HepG2 (cell line): ENCODE measurements around the gene NRG2. TPM values are rescaled to one million over a fixed set of nuclear protein-coding genes. Genes with fewer than 3 reads are reported as not detected.

Experiments used
- ATAC-seq: fragments of 200-7000 bp; cut with Tn5 transposase; 3 replicates; pipeline ENCODE4 v1.9.1; 2020; ENCODE audit warnings: mild to moderate bottlenecking, moderate library complexity
- BruUV-seq: library from RNA; stranded (reverse); fragments of 400-500 nt; replicated peaks from 2 replicates; lab custom pipeline; 2021; lab: Mats Ljungman, UMichigan
- CTCF ChIA-PET: fragments of 300-600 bp; formaldehyde crosslinking; extraction: SDS; loops from one replicate; lab custom pipeline; 2021; ENCODE audit warnings: low total read pairs, inconsistent platforms, low intra/inter-chr PET ratio; lab: Yijun Ruan, JAX
- POLR2A ChIA-PET: fragments of 350-600 bp; sonication (Branson Sonifier 250); formaldehyde crosslinking; loops from one replicate; lab custom pipeline; 2020; ENCODE audit warnings: antibody characterized with exemption, inconsistent platforms; lab: Yijun Ruan, JAX
- DNase-seq: peaks from one replicate; pipeline ENCODE4 v3.0.0-alpha.2; 2015; ENCODE audit warnings: low spot score
- FAIRE-seq: peaks from 3 replicates; lab custom pipeline; 2011; peaks lifted over from hg19 to GRCh38; lab: Jason Lieb, UNC
- H2AFZ ChIP-seq: one replicate; pipeline ENCODE4 v1.6.1; 2011; ENCODE audit warnings: low read length, inconsistent platforms
- H3K27ac ChIP-seq: fragments of 300-600 bp; 3 replicates; pipeline ENCODE4 v1.8.0; 2011; ENCODE audit warnings: mixed run types, mild to moderate bottlenecking, mixed read lengths, low read length, inconsistent platforms; ENCODE audit not compliant: insufficient read depth; ENCODE audit errors: extremely low read length
- H3K27me3 ChIP-seq, 2 experiments: fragments of 200-600 bp in 1 of 2; 2 replicates in 1 of 2; 3 replicates in 1 of 2; pipeline versions ENCODE4 v1.6.0 to v1.8.0; 2011; ENCODE audit warnings: low read length in 2 of 2, mild to moderate bottlenecking in 2 of 2, moderate library complexity in 2 of 2, inconsistent platforms in 1 of 2; ENCODE audit not compliant: insufficient read depth in 2 of 2, control insufficient read depth in 1 of 2
- H3K36me3 ChIP-seq, 2 experiments: fragments of 200-600 bp in 1 of 2; replicated peaks in 1 of 2; 2 replicates in 1 of 2; 3 replicates in 1 of 2; pipeline versions ENCODE4 v1.5.1 to v1.8.0; 2011; ENCODE audit warnings: low read length in 2 of 2, inconsistent platforms in 1 of 2; ENCODE audit not compliant: insufficient read depth in 2 of 2, control insufficient read depth in 1 of 2
- H3K4me1 ChIP-seq: 2 replicates; pipeline ENCODE4 v1.5.1; 2012; ENCODE audit warnings: low read length, inconsistent platforms; ENCODE audit not compliant: insufficient read depth
- H3K4me2 ChIP-seq: 2 replicates; pipeline ENCODE4 v1.6.0; 2011; ENCODE audit warnings: low read depth, low read length, inconsistent platforms
- H3K4me3 ChIP-seq, 3 experiments: fragments of 200-600 bp in 1 of 3; sonication (generic), shearing (Covaris generic) in 1 of 3; replicated peaks in 1 of 3; 2 replicates each; pipeline ENCODE4 v1.5.1; 2011 to 2016; ENCODE audit warnings: low read length in 3 of 3, inconsistent platforms in 2 of 3, low read depth in 2 of 3, mild to moderate bottlenecking in 2 of 3, control low read depth in 1 of 3, mixed read lengths in 1 of 3; ENCODE audit not compliant: insufficient read depth in 1 of 3
- H3K79me2 ChIP-seq: one replicate; pipeline ENCODE4 v1.6.1; 2011; ENCODE audit warnings: low read length, inconsistent platforms; ENCODE audit not compliant: insufficient read depth
- H3K9ac ChIP-seq: 2 replicates; pipeline ENCODE4 v1.6.0; 2011; ENCODE audit warnings: mild to moderate bottlenecking, low read depth, low read length, inconsistent platforms; ENCODE audit not compliant: insufficient read depth
- H3K9me3 ChIP-seq: 2 replicates; pipeline ENCODE4 v1.5.1; 2012; ENCODE audit warnings: mild to moderate bottlenecking, low read length
- H4K20me1 ChIP-seq: 2 replicates; pipeline ENCODE4 v1.6.0; 2011; ENCODE audit warnings: inconsistent platforms, mild to moderate bottlenecking, low read length, moderate library complexity; ENCODE audit not compliant: insufficient read depth
- AHR ChIP-seq: IDR thresholded peaks from 2 replicates; pipeline ENCODE4 v1.6.1; 2018; ENCODE audit warnings: missing genetic modification reagents, missing compliant biosample characterization
- ASH2L ChIP-seq: fragments of 300-600, 200-600 bp; sonication (generic); IDR thresholded peaks from 2 replicates; pipeline ENCODE4 v1.7.0; 2017; ENCODE audit warnings: low read depth, mild to moderate bottlenecking, moderate library complexity, mixed read lengths, low read length; ENCODE audit not compliant: insufficient read length
- ATAD3A ChIP-seq: sonication (generic); formaldehyde crosslinking; IDR thresholded peaks from 2 replicates; pipeline ENCODE4 v1.4.0; 2020; ENCODE audit warnings: missing genetic modification reagents
- ATF1 ChIP-seq: IDR thresholded peaks from 2 replicates; pipeline ENCODE4 v1.6.1; 2016; ENCODE audit warnings: mild to moderate bottlenecking, control low read depth
- ATF4 ChIP-seq, 2 experiments: fragments of 450-650 bp in 1 of 2; sonication (generic) in 1 of 2; formaldehyde crosslinking; IDR thresholded peaks; 2 replicates each; pipeline versions ENCODE4 v1.5.0 to v1.8.0; 2020 to 2022; ENCODE audit warnings: mild to moderate bottlenecking in 1 of 2, missing genetic modification reagents in 1 of 2
- EEA1 ChIP-seq: sonication (generic); formaldehyde crosslinking; IDR thresholded peaks from 2 replicates; pipeline ENCODE4 v1.5.1; 2020; ENCODE audit warnings: mild to moderate bottlenecking, missing genetic modification reagents, borderline replicate concordance
- HNF1A ChIP-seq, 2 experiments: sonication (generic) in 1 of 2; formaldehyde crosslinking in 1 of 2; IDR thresholded peaks; 2 replicates each; pipeline versions ENCODE4 v1.4.0 to v1.6.1; 2016 to 2020; ENCODE audit warnings: borderline replicate concordance in 1 of 2, low read depth in 1 of 2, mild to moderate bottlenecking in 1 of 2, missing genetic modification reagents in 1 of 2
- HOXA7 ChIP-seq: sonication (generic); formaldehyde crosslinking; IDR thresholded peaks from 2 replicates; pipeline ENCODE4 v1.8.1; 2022; ENCODE audit warnings: mild to moderate bottlenecking, missing genetic modification reagents, moderate library complexity
- PRDM4 ChIP-seq: sonication (generic); formaldehyde crosslinking; IDR thresholded peaks from 2 replicates; pipeline ENCODE4 v1.9.0; 2021; ENCODE audit warnings: missing genetic modification reagents, borderline replicate concordance
- RBFOX2 ChIP-seq: fragments of 200-400 bp; formaldehyde crosslinking; IDR thresholded peaks from 2 replicates; pipeline ENCODE4 v1.6.1; 2017; ENCODE audit warnings: low read depth, mild to moderate bottlenecking, low read length
- SMYD3 ChIP-seq: sonication (generic); formaldehyde crosslinking; IDR thresholded peaks from 2 replicates; pipeline ENCODE4 v1.8.1; 2023; ENCODE audit warnings: mild to moderate bottlenecking, missing genetic modification reagents
- SNAPC2 ChIP-seq: sonication (generic); formaldehyde crosslinking; IDR thresholded peaks from 2 replicates; pipeline ENCODE4 v1.8.1; 2022; ENCODE audit warnings: mild to moderate bottlenecking, missing genetic modification reagents
- THAP7 ChIP-seq: sonication (generic); formaldehyde crosslinking; IDR thresholded peaks from 2 replicates; pipeline ENCODE4 v1.8.1; 2023; ENCODE audit warnings: mild to moderate bottlenecking, missing genetic modification reagents
- ZNF644 ChIP-seq: IDR thresholded peaks from 2 replicates; pipeline ENCODE4 v1.6.1; 2016; ENCODE audit warnings: low read depth
- ZNF740 ChIP-seq: sonication (generic); formaldehyde crosslinking; IDR thresholded peaks from 2 replicates; pipeline ENCODE4 v1.4.0; 2020; ENCODE audit warnings: missing genetic modification reagents
- WGBS: methylation state at CpG from one replicate; pipeline ENCODE4 v1.1.6; 2017; ENCODE audit warnings: low lambda C conversion rate; 5-methylcytosine and 5-hydroxymethylcytosine counted together
- in situ Hi-C: cut with HindIII; loops from 2 replicates; pipeline ENCODE4 v1.10.0; 2017; ENCODE audit warnings: low pct_unique_long_range_greater_than_20kb; ENCODE audit not compliant: extremely low pct_ligation_motif_present
- intact Hi-C: fragments of 100-400 bp; cut with micrococcal nuclease; formaldehyde crosslinking; loops from one replicate; pipeline ENCODE4 v1.10.0; 2022; ENCODE audit not compliant: unreplicated experiment
- polyA plus RNA-seq, 8 experiments: library from polyadenylated mRNA; depleted of rRNA in 3 of 8; stranded (reverse) in 7 of 8; unstranded in 1 of 8; fragments of >200 nt; fragmentation: Illumina TruSeq in 4 of 8; extraction: Trizol in 4 of 8; gene quantifications; 2 replicates each; pipeline versions ENCODE4 v1.2.1 to v1.2.3, GENCODE V29; 2011 to 2016; ENCODE audit warnings: low read depth in 4 of 8, missing spikeins in 1 of 8, mixed read lengths in 1 of 8; ENCODE audit not compliant: insufficient read depth in 1 of 8
- total RNA-seq, 5 experiments: library from RNA; depleted of rRNA; stranded (reverse); fragments of >200 nt; fragmentation: Illumina TruSeq; extraction: Trizol; gene quantifications; 2 replicates each; pipeline ENCODE4 v1.2.3, GENCODE V29; 2016; ENCODE audit warnings: low read depth in 1 of 5

The NRG2 gene
- total and polyA plus RNA-seq, 2 of the 13 experiments (the other 11 are each of a cell fraction or from before 2014, with no cell fraction given): not detected

- TF ChIP-seq HNF1A (IDR thresholded peaks at IDR 0.05; ENCODE audit: low read depth): no peak
- no peak for TF ChIP-seq HNF1A (CRISPR knock-in tag; IDR thresholded peaks at IDR 0.05; ENCODE audit: borderline replicate concordance)
- TF ChIP-seq ATF4 (CRISPR knock-in tag; IDR thresholded peaks at IDR 0.05): no peak
- no peak for TF ChIP-seq ASH2L
- TF ChIP-seq ZNF740 (CRISPR knock-in tag): no peak
These were observed 40.0 kb upstream of the NRG2 start (continued) for GRCh38 chr5:140083120-140083519.

- intact Hi-C loops: loop anchor here (5.0 kb wide), 1 partner anchor 36 kb away; the partner anchor contains the start of gene PURA
- ATAC-seq (no peak), DNase-seq (no peak), FAIRE-seq (no peak)
- no peak overlapping the region for H3K27ac ChIP-seq
- no TSS peak for BruUV-seq
- no peaks in the 10 kb centered on the region for H3K9me3 ChIP-seq
- no peaks in the 10 kb centered on the region for H3K36me3 ChIP-seq
- no peaks in the 10 kb centered on the region for H4K20me1 ChIP-seq
- in situ Hi-C loops: no loop called here
- no peak overlapping the region for H2AFZ ChIP-seq
- ChIA-PET CTCF (interaction anchor here (4.2 kb wide), 1 partner anchor 79 kb away, joined by 40 read pairs; no protein-coding TSS in a partner anchor), POLR2A (no interaction called here)
- H3K9ac ChIP-seq: no peak overlapping the region
- H3K4me1 ChIP-seq: no peaks in the 10 kb centered on the region
- no peak overlapping the region for H3K4me3 ChIP-seq
- H3K27me3 ChIP-seq: no peaks in the 10 kb centered on the region
- 5% methylated on average over 2 of the region's 2 CpGs for WGBS
- no peak overlapping the region for H3K4me2 ChIP-seq
- no peaks in the 10 kb centered on the region for H3K79me2 ChIP-seq
- no peak for TF ChIP-seq SNAPC2 (CRISPR knock-in tag)
- TF ChIP-seq ATAD3A (CRISPR knock-in tag): no peak
- TF ChIP-seq ZNF644: no peak
- no peak for TF ChIP-seq SMYD3
- no peak for TF ChIP-seq HOXA7 (CRISPR knock-in tag)
- TF ChIP-seq THAP7 (CRISPR knock-in tag): no peak
- no peak for TF ChIP-seq AHR
- TF ChIP-seq EEA1 (CRISPR knock-in tag): no peak
- no peak for TF ChIP-seq PRDM4 (CRISPR knock-in tag)
- TF ChIP-seq ATF1 (CRISPR knock-in tag): no peak
- no peak for TF ChIP-seq RBFOX2
These were observed 33.7 kb upstream of the NRG2 start for GRCh38 chr5:140076788-140077187.
